Brain microvascular endothelial cell (primary cell): ENCODE data around the gene IRF1.

Source experiments
- DNase-seq: peaks from one replicate; pipeline ENCODE4 v3.0.0-alpha.2; 2020
- H3K27ac ChIP-seq: fragments of 250-450 bp; sonication (Bioruptor Pico); 2 replicates; pipeline ENCODE4 v1.5.1; 2020; ENCODE audit warnings: mild to moderate bottlenecking, moderate library complexity
- H3K27me3 ChIP-seq: fragments of 250-450 bp; sonication (Bioruptor Pico); replicated peaks from 2 replicates; pipeline ENCODE4 v1.5.1; 2020; ENCODE audit warnings: mild to moderate bottlenecking
- H3K36me3 ChIP-seq: fragments of 250-450 bp; sonication (Bioruptor Pico); replicated peaks from 2 replicates; pipeline ENCODE4 v1.5.1; 2020; ENCODE audit warnings: mild to moderate bottlenecking
- H3K4me3 ChIP-seq: 2 replicates; pipeline ENCODE4 v1.5.1; 2011; ENCODE audit warnings: low read depth, mild to moderate bottlenecking, control low read depth, low read length, moderate library complexity
- CTCF ChIP-seq: IDR thresholded peaks from 2 replicates; pipeline ENCODE4 v1.5.1; 2011; ENCODE audit warnings: low read depth, mild to moderate bottlenecking, moderate library complexity, low read length, control low read depth, inconsistent platforms; ENCODE audit errors: missing control alignments
- in situ Hi-C: cut with HindIII; loops from 2 replicates; pipeline ENCODE4 v1.10.0; 2017; ENCODE audit warnings: low sequenced_read_pairs, low pct_ligation_motif_present

The IRF1 gene

GRCh38 chr5:132475497-132475882 lies 15.1 kb downstream of the IRF1 start:
- in situ Hi-C loops: no loop called here
- Histone ChIP-seq H3K36me3 (no peaks in the 10 kb centered on the region), H3K4me3 (no peak overlapping the region), H3K27me3 (no peaks in the 10 kb centered on the region), H3K27ac (no peak overlapping the region)
- TF ChIP-seq CTCF: no peak
- DNase-seq: no peak

GRCh38 chr5:132474881-132475496 lies 15.6 kb downstream of the IRF1 start:
- no peak for DNase-seq
- Histone ChIP-seq H3K27me3 (no peaks in the 10 kb centered on the region), H3K27ac (no peak overlapping the region), H3K4me3 (no peak overlapping the region), H3K36me3 (no peaks in the 10 kb centered on the region)
- in situ Hi-C loops: no loop called here
- TF ChIP-seq CTCF: no peak

- in situ Hi-C loops: no loop called here
- TF ChIP-seq CTCF: no peak
- H3K27ac ChIP-seq: no peak overlapping the region
- no peak for DNase-seq
- H3K27me3 ChIP-seq: no peaks in the 10 kb centered on the region
- no peak overlapping the region for H3K4me3 ChIP-seq
- H3K36me3 ChIP-seq: no peaks in the 10 kb centered on the region
Measured at GRCh38 chr5:132474131-132474723, 16.3 kb downstream of the IRF1 start.

GRCh38 chr5:132473668-132474067 lies 16.9 kb downstream of the IRF1 start:
- Histone ChIP-seq H3K36me3 (no peaks in the 10 kb centered on the region), H3K27ac (no peak overlapping the region), H3K27me3 (no peaks in the 10 kb centered on the region), H3K4me3 (no peak overlapping the region)
- no peak for DNase-seq
- in situ Hi-C loops: no loop called here
- TF ChIP-seq CTCF: no peak

GRCh38 chr5:132473019-132473531 lies 17.5 kb downstream of the IRF1 start:
- Histone ChIP-seq H3K4me3 (no peak overlapping the region), H3K36me3 (no peaks in the 10 kb centered on the region), H3K27me3 (no peaks in the 10 kb centered on the region), H3K27ac (no peak overlapping the region)
- no peak for TF ChIP-seq CTCF
- in situ Hi-C loops: no loop called here
- DNase-seq: no peak

GRCh38 chr5:132472431-132472830 lies 18.1 kb downstream of the IRF1 start:
- DNase-seq: no peak
- H3K27me3 ChIP-seq: no peaks in the 10 kb centered on the region
- TF ChIP-seq CTCF: no peak
- H3K4me3 ChIP-seq: no peak overlapping the region
- in situ Hi-C loops: no loop called here
- no peak overlapping the region for H3K27ac ChIP-seq
- H3K36me3 ChIP-seq: no peaks in the 10 kb centered on the region
